ENCODE data around the gene TENM3. TPM values are rescaled to one million over a fixed set of nuclear protein-coding genes. Genes with fewer than 3 reads are reported as not detected.
"Not testable (repeated sequence)": the region's sequence is repeated elsewhere in the genome, so short reads cannot be mapped to it uniquely, and the experiment has no call there.

Gene TENM3
- polyA plus RNA-seq, 6 donors from 2014 or later: not detected

GRCh38 chr4:182233310-182234090 lies 9.7 kb upstream of the TENM3 start:
- DNase-seq (no peak), ATAC-seq (ENCODE audit: low read depth in 2 of 2) (no peak)
- Mint-ChIP-seq H3K4me1 (no peaks in the 10 kb centered on the region), H3K9me3 (peaks cover 0 to 12% (median 3%) of the 10 kb centered on the region in 7 donors), H3K27ac (no peak overlapping the region), H3K27me3 (no peaks in the 10 kb centered on the region), H3K36me3 (no peaks in the 10 kb centered on the region), H3K4me3 (no peak overlapping the region)

GRCh38 chr4:182235021-182235795 lies 8.0 kb upstream of the TENM3 start:
- Mint-ChIP-seq H3K36me3 (no peaks in the 10 kb centered on the region), H3K4me1 (no peaks in the 10 kb centered on the region), H3K27ac (peak overlapping the region in 1 of 6 donors; percentile 74), H3K4me3 (no peak overlapping the region), H3K9me3 (peaks cover 0 to 12% (median 3%) of the 10 kb centered on the region in 7 donors), H3K27me3 (no peaks in the 10 kb centered on the region)
- DNase-seq (no peak), ATAC-seq (ENCODE audit: low read depth in 2 of 2) (no peak)

DNA sequence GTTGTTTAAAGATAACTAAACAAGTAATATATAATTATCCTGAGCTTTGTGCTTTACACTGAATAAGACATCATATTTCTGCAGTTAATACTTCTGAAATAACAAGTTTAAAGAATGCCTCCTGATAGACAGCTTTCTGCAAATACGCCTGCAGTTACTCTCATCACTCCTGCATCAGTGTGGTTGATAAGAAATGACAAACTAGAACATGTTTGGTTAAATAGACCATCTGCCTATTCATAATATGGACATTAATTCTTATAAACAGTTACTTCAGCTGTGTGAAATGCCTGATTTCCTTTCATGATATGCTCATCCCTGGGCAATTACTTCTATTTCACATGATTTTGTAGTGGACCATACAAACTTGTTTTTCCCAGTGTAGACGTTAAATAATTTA lies 7.0 kb upstream of the TENM3 start:
- H3K4me3 Mint-ChIP-seq: no peak overlapping the region
- no peaks in the 10 kb centered on the region for H3K4me1 Mint-ChIP-seq
- no peak overlapping the region for H3K27ac Mint-ChIP-seq
- H3K27me3 Mint-ChIP-seq: no peaks in the 10 kb centered on the region
- DNase-seq: no peak
- no peaks in the 10 kb centered on the region for H3K36me3 Mint-ChIP-seq
- peaks cover 0 to 12% (median 3%) of the 10 kb centered on the region in 7 donors for H3K9me3 Mint-ChIP-seq
- no peak for ATAC-seq (ENCODE audit: low read depth in 2 of 2)

GRCh38 chr4:182237010-182237409 lies 6.2 kb upstream of the TENM3 start:
- H3K4me1 Mint-ChIP-seq; H3K36me3 Mint-ChIP-seq; H3K27me3 Mint-ChIP-seq; DNase-seq; H3K4me3 Mint-ChIP-seq; ATAC-seq (ENCODE audit: low read depth in 2 of 2): not testable (repeated sequence)
- Mint-ChIP-seq H3K9me3 (peaks cover 0 to 13% (median 3%) of the 10 kb centered on the region in 7 donors), H3K27ac (peak overlapping the region in 1 of 6 donors; percentile 13)

- H3K9me3 Mint-ChIP-seq: peaks cover 2 to 17% (median 6%) of the 10 kb centered on the region in 7 donors
- no peaks in the 10 kb centered on the region for H3K36me3 Mint-ChIP-seq
- no peaks in the 10 kb centered on the region for H3K4me1 Mint-ChIP-seq
- ATAC-seq (ENCODE audit: low read depth in 2 of 2): no peak
- no peak for DNase-seq
- H3K27ac Mint-ChIP-seq: no peak overlapping the region
- H3K4me3 Mint-ChIP-seq: no peak overlapping the region
- H3K27me3 Mint-ChIP-seq: peaks cover 0 to 2% (median 0%) of the 10 kb centered on the region in 3 donors
These were observed 4.8 kb upstream of the TENM3 start for GRCh38 chr4:182238355-182238931.

- H3K4me3 Mint-ChIP-seq: no peak overlapping the region
- ATAC-seq (ENCODE audit: low read depth in 2 of 2) (no peak), DNase-seq (no peak)
- peaks cover 0 to 6% (median 4%) of the 10 kb centered on the region in 3 donors for H3K27me3 Mint-ChIP-seq
- peaks cover 3 to 19% (median 6%) of the 10 kb centered on the region in 7 donors for H3K9me3 Mint-ChIP-seq
- H3K4me1 Mint-ChIP-seq: no peaks in the 10 kb centered on the region
- H3K27ac Mint-ChIP-seq: no peak overlapping the region
- no peaks in the 10 kb centered on the region for H3K36me3 Mint-ChIP-seq
These were observed 2.8 kb upstream of the TENM3 start for GRCh38 chr4:182240161-182241130.

DNA sequence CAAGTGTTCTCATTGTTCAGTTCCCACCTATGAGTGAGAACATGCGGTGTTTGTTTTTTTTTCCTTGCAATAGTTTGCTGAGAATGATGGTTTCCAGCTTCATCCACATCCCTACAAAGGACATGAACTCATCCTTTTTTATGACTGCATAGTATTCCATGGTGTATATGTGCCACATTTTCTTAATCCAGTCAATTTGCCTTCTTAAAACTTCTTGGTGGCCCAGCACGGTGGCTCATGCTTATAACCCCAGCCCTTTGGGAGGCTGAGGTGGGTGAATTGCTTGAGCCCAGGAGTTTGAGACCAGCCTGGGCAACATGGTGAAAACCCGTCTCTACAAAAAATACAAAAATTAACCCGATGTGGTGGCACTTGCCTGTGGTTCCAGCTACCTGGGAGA lies 942 bp upstream of the TENM3 start:
- not testable (repeated sequence) for H3K27me3 Mint-ChIP-seq; H3K27ac Mint-ChIP-seq; H3K4me1 Mint-ChIP-seq; ATAC-seq (ENCODE audit: low read depth in 2 of 2); H3K4me3 Mint-ChIP-seq; DNase-seq; H3K36me3 Mint-ChIP-seq
- peaks cover 2 to 14% (median 7%) of the 10 kb centered on the region in 7 donors for H3K9me3 Mint-ChIP-seq

GRCh38 chr4:182242787-182243186 lies 415 bp upstream of the TENM3 start:
- Mint-ChIP-seq H3K4me1 (no peaks in the 10 kb centered on the region), H3K27ac (no peak overlapping the region), H3K27me3 (peaks cover 4 to 7% (median 6%) of the 10 kb centered on the region in 3 donors), H3K4me3 (no peak overlapping the region), H3K36me3 (no peaks in the 10 kb centered on the region), H3K9me3 (peaks cover 2 to 14% (median 7%) of the 10 kb centered on the region in 7 donors)
- DNase-seq: no peak
- ATAC-seq (ENCODE audit: low read depth in 2 of 2): no peak

GRCh38 chr4:182245041-182245440 lies 1.8 kb downstream of the TENM3 start:
- H3K27ac Mint-ChIP-seq: no peak overlapping the region
- no peak for ATAC-seq (ENCODE audit: low read depth in 2 of 2)
- no peaks in the 10 kb centered on the region for H3K4me1 Mint-ChIP-seq
- no peaks in the 10 kb centered on the region for H3K36me3 Mint-ChIP-seq
- peaks cover 4 to 7% (median 6%) of the 10 kb centered on the region in 3 donors for H3K27me3 Mint-ChIP-seq
- H3K9me3 Mint-ChIP-seq: peaks cover 5 to 23% (median 6%) of the 10 kb centered on the region in 7 donors
- no peak for DNase-seq
- H3K4me3 Mint-ChIP-seq: no peak overlapping the region

DNA sequence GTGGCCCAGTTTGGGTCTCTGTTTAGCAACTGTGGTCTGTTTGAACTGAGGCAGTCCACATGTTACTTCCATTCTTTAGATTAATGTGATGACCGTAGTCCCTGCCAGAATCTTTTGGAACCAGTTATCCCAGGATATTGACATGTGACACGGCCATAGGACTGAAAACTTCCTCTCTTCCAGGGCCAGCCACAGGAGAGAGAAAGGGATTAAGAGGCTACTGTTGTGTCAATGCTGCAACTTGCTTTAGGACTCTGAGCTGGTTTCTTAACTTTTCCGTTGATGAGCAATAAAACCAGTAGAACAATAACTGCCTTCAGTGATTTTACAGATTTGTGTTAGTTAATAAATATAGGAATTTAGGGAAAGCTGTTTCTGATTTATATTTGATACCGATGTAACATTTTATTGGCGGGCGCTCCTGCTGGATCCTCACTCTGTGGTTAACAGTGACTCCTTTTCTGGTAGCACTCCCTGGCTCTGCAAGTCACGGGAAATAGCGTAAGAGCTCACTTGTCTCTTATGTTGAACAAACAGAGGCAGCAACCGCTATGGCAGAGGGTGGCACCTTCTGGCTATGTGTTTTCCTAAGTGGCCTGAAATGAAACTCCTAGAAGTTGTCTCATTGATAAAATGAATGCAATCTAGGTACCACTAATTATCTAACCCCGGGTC lies 2.5 kb downstream of the TENM3 start:
- Mint-ChIP-seq H3K4me1 (no peaks in the 10 kb centered on the region), H3K27ac (no peak overlapping the region), H3K27me3 (peaks cover 4 to 7% (median 6%) of the 10 kb centered on the region in 3 donors), H3K9me3 (peaks cover 5 to 23% (median 9%) of the 10 kb centered on the region in 7 donors), H3K36me3 (no peaks in the 10 kb centered on the region), H3K4me3 (no peak overlapping the region)
- ATAC-seq (ENCODE audit: low read depth in 2 of 2) (no peak), DNase-seq (no peak)

DNA sequence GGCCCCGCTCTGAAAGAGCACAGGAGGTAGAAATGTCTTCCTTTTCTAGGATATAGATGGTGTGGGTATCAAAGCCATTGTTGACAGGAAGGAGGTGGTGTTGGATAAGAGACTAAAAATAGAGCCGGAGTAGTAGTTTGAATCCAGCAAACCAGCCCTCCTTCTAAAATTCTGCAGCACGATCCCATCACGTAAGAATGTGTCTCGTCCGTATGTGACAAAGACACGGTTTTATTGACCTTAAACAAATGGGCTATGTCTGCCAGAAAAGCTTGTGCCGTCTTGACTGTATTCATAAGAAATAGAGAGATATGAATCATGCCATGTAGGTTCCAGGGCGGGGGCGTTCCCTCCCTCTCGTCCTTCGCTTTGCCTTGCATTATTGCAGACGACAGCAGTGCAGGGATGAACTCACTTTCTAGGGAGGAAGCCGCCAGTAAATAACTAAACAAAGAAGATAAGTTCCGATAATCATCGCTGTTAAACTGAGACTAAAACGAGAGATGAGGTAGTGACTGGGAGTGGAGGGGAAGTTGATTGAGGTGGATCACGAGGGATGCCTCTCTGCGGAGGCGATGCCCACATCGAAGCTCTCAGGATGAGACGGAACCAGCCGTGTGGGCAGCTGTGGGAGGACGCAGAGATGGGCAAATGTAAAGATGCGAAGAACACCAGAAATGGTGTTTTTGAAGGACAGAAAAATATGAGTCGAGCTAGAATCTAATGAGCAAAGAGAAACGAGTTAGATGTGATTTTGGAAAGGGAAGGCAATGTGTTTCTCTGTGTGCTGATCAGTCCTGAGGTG lies 3.4 kb downstream of the TENM3 start:
- Mint-ChIP-seq H3K27ac (no peak overlapping the region), H3K4me1 (no peaks in the 10 kb centered on the region), H3K4me3 (no peak overlapping the region), H3K27me3 (peaks cover 4 to 7% (median 6%) of the 10 kb centered on the region in 3 donors), H3K9me3 (peaks cover 5 to 23% (median 9%) of the 10 kb centered on the region in 7 donors), H3K36me3 (no peaks in the 10 kb centered on the region)
- ATAC-seq (ENCODE audit: low read depth in 2 of 2) (no peak), DNase-seq (no peak)

GRCh38 chr4:182248295-182248694 lies 5.1 kb downstream of the TENM3 start:
- ATAC-seq (ENCODE audit: low read depth in 2 of 2) (no peak), DNase-seq (no peak)
- no peak overlapping the region for H3K4me3 Mint-ChIP-seq
- H3K27me3 Mint-ChIP-seq: peaks cover 3 to 7% (median 6%) of the 10 kb centered on the region in 3 donors
- no peaks in the 10 kb centered on the region for H3K36me3 Mint-ChIP-seq
- H3K9me3 Mint-ChIP-seq: peaks cover 4 to 18% (median 8%) of the 10 kb centered on the region in 7 donors
- H3K4me1 Mint-ChIP-seq: no peaks in the 10 kb centered on the region
- H3K27ac Mint-ChIP-seq: no peak overlapping the region
